ENCODE data around the gene CANX. TPM values are rescaled to one million over a fixed set of nuclear protein-coding genes. Genes with fewer than 3 reads are reported as not detected.
A peak's percentile ranks its signal among the peaks of the same experiment; 100 is the strongest.

Gene CANX
- total RNA-seq, 1 experiment from 2014 or later: 871 TPM

- Mint-ChIP-seq H3K4me1 (ENCODE audit: low read depth, unreplicated experiment) (peaks cover 8% of the 10 kb centered on the region), H3K4me3 (ENCODE audit: unreplicated experiment) (peak overlapping the region; percentile 99), H3K9me3 (ENCODE audit: unreplicated experiment) (no peaks in the 10 kb centered on the region), H3K27ac (ENCODE audit: unreplicated experiment) (peak overlapping the region; percentile 93), H3K36me3 (ENCODE audit: insufficient read depth, unreplicated experiment) (peaks cover 50% of the 10 kb centered on the region), H3K27me3 (ENCODE audit: insufficient read depth, unreplicated experiment) (no peaks in the 10 kb centered on the region)
- Histone ChIP-seq H3K27me3 (replicated peaks; ENCODE audit: control insufficient read depth, insufficient read depth, low read length) (no peaks in the 10 kb centered on the region), H3K9me3 (no peaks in the 10 kb centered on the region), H3K4me3 (ENCODE audit: low read depth, low read length) (peak overlapping the region; percentile 95), H3K4me1 (peaks cover 8% of the 10 kb centered on the region), H3K36me3 (ENCODE audit: control insufficient read depth, insufficient read depth, low read length) (peaks cover 1% of the 10 kb centered on the region)
- BruUV-seq (replicated peaks): TSS peak; percentile 91
- ChIA-PET CTCF (no interaction called here), POLR2A (interaction anchor here (0.5 kb wide), 1 partner anchor 14 kb away, joined by 3 read pairs; no protein-coding TSS in a partner anchor)
- intact Hi-C loops (cut with micrococcal nuclease; ENCODE audit: unreplicated experiment): loop anchor here (1.0 to 2.0 kb wide), 4 partner anchors 20 to 139 kb away; partner anchors contain the start of genes HNRNPH1 and MAML1
- TF ChIP-seq CTCF (IDR thresholded peaks at IDR 0.05; ENCODE audit: insufficient read depth in 1 of 2, low read depth in 1 of 2, low read length in 1 of 2, severe bottlenecking in 1 of 2, unreplicated experiment in 1 of 2): no peak
- DNase-seq: peak; percentile 99 to 100
Measured at GRCh38 chr5:179697993-179698934, 503 bp upstream of the CANX start.

- H3K4me3 Mint-ChIP-seq (ENCODE audit: unreplicated experiment): peak overlapping the region; percentile 99
- no peaks in the 10 kb centered on the region for H3K9me3 ChIP-seq
- no peaks in the 10 kb centered on the region for H3K27me3 ChIP-seq (replicated peaks; ENCODE audit: control insufficient read depth, insufficient read depth, low read length)
- TSS peak; percentile 60 for BruUV-seq (replicated peaks)
- intact Hi-C loops (cut with micrococcal nuclease; ENCODE audit: unreplicated experiment): loop anchor here (2.0 kb wide), 1 partner anchor 141 kb away; no protein-coding TSS in a partner anchor
- H3K27ac Mint-ChIP-seq (ENCODE audit: unreplicated experiment): peak overlapping the region; percentile 93
- ChIA-PET POLR2A (interaction anchor here (0.7 kb wide), 1 partner anchor 149 kb away, joined by 6 read pairs; the partner anchor contains the start of gene RUFY1), CTCF (no interaction called here)
- H3K27me3 Mint-ChIP-seq (ENCODE audit: insufficient read depth, unreplicated experiment): no peaks in the 10 kb centered on the region
- peaks cover 65% of the 10 kb centered on the region for H3K36me3 Mint-ChIP-seq (ENCODE audit: insufficient read depth, unreplicated experiment)
- DNase-seq: peak in 1 of 2 experiments; percentile 24
- H3K36me3 ChIP-seq (ENCODE audit: control insufficient read depth, insufficient read depth, low read length): peaks cover 1% of the 10 kb centered on the region
- H3K4me1 Mint-ChIP-seq (ENCODE audit: low read depth, unreplicated experiment): peaks cover 8% of the 10 kb centered on the region
- no peak for TF ChIP-seq CTCF (IDR thresholded peaks at IDR 0.05; ENCODE audit: insufficient read depth in 1 of 2, low read depth in 1 of 2, low read length in 1 of 2, severe bottlenecking in 1 of 2, unreplicated experiment in 1 of 2)
- H3K9me3 Mint-ChIP-seq (ENCODE audit: unreplicated experiment): no peaks in the 10 kb centered on the region
- H3K4me3 ChIP-seq (ENCODE audit: low read depth, low read length): peak overlapping the region; percentile 95
- H3K4me1 ChIP-seq: peaks cover 8% of the 10 kb centered on the region
Measured at GRCh38 chr5:179699616-179700237, 960 bp downstream of the CANX start.

GRCh38 chr5:179700401-179700918 is 1.7 kb downstream of the CANX start:
- Mint-ChIP-seq H3K27ac (ENCODE audit: unreplicated experiment) (peak overlapping the region; percentile 93), H3K9me3 (ENCODE audit: unreplicated experiment) (no peaks in the 10 kb centered on the region), H3K36me3 (ENCODE audit: insufficient read depth, unreplicated experiment) (peaks cover 72% of the 10 kb centered on the region), H3K4me1 (ENCODE audit: low read depth, unreplicated experiment) (peaks cover 8% of the 10 kb centered on the region), H3K4me3 (ENCODE audit: unreplicated experiment) (peak overlapping the region; percentile 99), H3K27me3 (ENCODE audit: insufficient read depth, unreplicated experiment) (no peaks in the 10 kb centered on the region)
- peak overlapping the region; percentile 95 for H3K4me3 ChIP-seq (ENCODE audit: low read depth, low read length)
- H3K27me3 ChIP-seq (replicated peaks; ENCODE audit: control insufficient read depth, insufficient read depth, low read length): no peaks in the 10 kb centered on the region
- peaks cover 8% of the 10 kb centered on the region for H3K4me1 ChIP-seq
- H3K36me3 ChIP-seq (ENCODE audit: control insufficient read depth, insufficient read depth, low read length): peaks cover 1% of the 10 kb centered on the region
- POLR2A ChIA-PET: interaction anchor here (0.7 kb wide), 2 partner anchors 50 to 150 kb away, joined by 4 to 6 read pairs; partner anchors contain the start of gene RUFY1
- no TSS peak for BruUV-seq (replicated peaks)
- TF ChIP-seq CTCF (IDR thresholded peaks at IDR 0.05; ENCODE audit: insufficient read depth in 1 of 2, low read depth in 1 of 2, low read length in 1 of 2, severe bottlenecking in 1 of 2, unreplicated experiment in 1 of 2): no peak
- peak; percentile 45 to 48 for DNase-seq
- H3K9me3 ChIP-seq: no peaks in the 10 kb centered on the region
- CTCF ChIA-PET: no interaction called here
- intact Hi-C loops (cut with micrococcal nuclease; ENCODE audit: unreplicated experiment): no loop called here

All from Caco-2 (cell line).